NCI-H82 treated with DMSO at 0.1 percent for 48 hours (cell line): ENCODE measurements around the gene ATOH8.

Experiments used
- DNase-seq: peaks from one replicate; lab custom pipeline; 2025; ENCODE audit not compliant: unreplicated experiment; lab: John Stamatoyannopoulos, UW

Gene ATOH8

GRCh38 chr2:85800586-85800985 is 46.8 kb downstream of the ATOH8 start:
- DNase-seq, result no peak

- no peak for DNase-seq
Observed at GRCh38 chr2:85801871-85802270, 48.1 kb downstream of the ATOH8 start.

GRCh38 chr2:85802354-85803103 is 48.7 kb downstream of the ATOH8 start:
- DNase-seq, result no peak

- no peak for DNase-seq
Observed at GRCh38 chr2:85803704-85804425, 50.1 kb downstream of the ATOH8 start.

GRCh38 chr2:85804583-85804982 is 50.8 kb downstream of the ATOH8 start:
- peak; percentile 26 for DNase-seq

GRCh38 chr2:85806358-85807118 is 52.7 kb downstream of the ATOH8 start:
- DNase-seq, result no peak

GRCh38 chr2:85807756-85808155 is 54.0 kb downstream of the ATOH8 start:
- no peak for DNase-seq

- DNase-seq, result no peak
Observed at GRCh38 chr2:85810371-85811179, 56.8 kb downstream of the ATOH8 start.

GRCh38 chr2:85811180-85812093 is 57.6 kb downstream of the ATOH8 start:
- no peak for DNase-seq

- no peak for DNase-seq
Observed at GRCh38 chr2:85812094-85812735, 58.4 kb downstream of the ATOH8 start.

- no peak for DNase-seq
Observed at GRCh38 chr2:85813211-85813981, 59.6 kb downstream of the ATOH8 start.

GRCh38 chr2:85813982-85814801 is 60.4 kb downstream of the ATOH8 start:
- peak; percentile 38 for DNase-seq

- DNase-seq, result no peak
Observed at GRCh38 chr2:85814802-85815550, 61.2 kb downstream of the ATOH8 start.

- DNase-seq, result no peak
Observed at GRCh38 chr2:85819811-85820510, 66.2 kb downstream of the ATOH8 start.

GRCh38 chr2:85822766-85823165 is 69.0 kb downstream of the ATOH8 start:
- no peak for DNase-seq

GRCh38 chr2:85823951-85824350 is 70.2 kb downstream of the ATOH8 start:
- DNase-seq, result no peak
